ENCODE results near the gene PPP3R1. TPM values are rescaled to one million over a fixed set of nuclear protein-coding genes. Genes with fewer than 3 reads are reported as not detected.

PPP3R1 gene
- total and polyA plus RNA-seq, 2 of the 8 experiments (the other 6 are each of a cell fraction or from before 2014, with no cell fraction given): 9.3 to 85.1 TPM

- TF ChIP-seq CHD7 (IDR thresholded peaks at IDR 0.05; ENCODE audit: insufficient replicate concordance, low read length) (no peak), NANOG (IDR thresholded peaks at IDR 0.05; ENCODE audit: insufficient read depth, low read depth, low read length, poor library complexity, severe bottlenecking) (no peak), KDM4A (IDR thresholded peaks at IDR 0.05; ENCODE audit: low read depth, low read length, severe bottlenecking) (no peak), KDM1A (IDR thresholded peaks at IDR 0.05; ENCODE audit: borderline replicate concordance, low read length) (no peak), HDAC6 (IDR thresholded peaks at IDR 0.05; ENCODE audit: low read depth, low read length) (no peak), EZH2 (IDR thresholded peaks at IDR 0.05; ENCODE audit: low read depth, low read length, severe bottlenecking) (no peak), TBP (IDR thresholded peaks at IDR 0.05; ENCODE audit: low read depth, low read length) (no peak), TCF12 (IDR thresholded peaks at IDR 0.05; ENCODE audit: low read depth, low read length) (no peak), EGR1 (IDR thresholded peaks at IDR 0.05; ENCODE audit: borderline replicate concordance, low read depth, low read length) (no peak)
Measured at GRCh38 chr2:68134120-68134519, 118.2 kb downstream of the PPP3R1 start (continued).

All from H1 (cell line).